NCI-H2196 treated with DMSO at 0.1 percent for 48 hours (cell line): ENCODE results near the gene DNAJC7.

Experiments used
- DNase-seq: peaks from one replicate; lab custom pipeline; 2025; ENCODE audit not compliant: unreplicated experiment; lab: John Stamatoyannopoulos, UW

Gene DNAJC7

DNA sequence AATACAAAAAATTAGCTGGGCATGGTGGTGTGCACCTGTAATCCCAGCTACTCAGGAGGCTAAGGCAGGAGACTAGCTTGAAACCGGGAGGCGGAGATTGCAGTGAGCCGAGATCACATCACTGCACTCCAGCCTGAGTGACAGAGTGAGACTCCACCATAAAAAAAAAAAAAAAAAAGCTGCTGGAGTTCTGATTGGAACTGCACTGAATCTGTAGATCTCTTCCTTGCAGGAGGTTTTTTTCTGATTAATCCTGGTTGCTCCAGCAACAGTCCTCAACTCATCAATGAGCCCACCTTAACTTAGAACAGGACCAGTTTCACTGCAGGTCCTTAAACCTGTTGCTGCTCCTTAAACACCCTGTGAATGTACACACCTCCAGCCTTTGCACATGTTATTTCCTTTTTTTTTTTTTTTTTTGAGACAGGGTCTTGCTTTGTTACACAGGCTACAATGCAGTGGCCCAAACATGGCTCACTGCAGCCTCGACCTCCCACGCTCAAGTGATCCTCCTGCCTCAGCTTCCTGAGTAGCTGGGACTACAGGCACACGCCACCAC lies 88.5 kb downstream of the DNAJC7 start:
- DNase-seq: no peak
